AG04450 (cell line): ENCODE results near the gene RTP1. TPM values are rescaled to one million over a fixed set of nuclear protein-coding genes. Genes with fewer than 3 reads are reported as not detected.
"Not testable (repeated sequence)": the region's sequence is repeated elsewhere in the genome, so short reads cannot be mapped to it uniquely, and the experiment has no call there.

Experiments used
- CTCF ChIA-PET: fragments of 300-600, 350-600 bp; formaldehyde crosslinking; extraction: SDS; loops from one replicate; lab custom pipeline; 2022; ENCODE audit warnings: antibody characterized with exemption, inconsistent platforms; lab: Charles Lee
- POLR2A ChIA-PET: fragments of 350-600 bp; formaldehyde crosslinking; extraction: SDS; loops from one replicate; lab custom pipeline; 2021; ENCODE audit warnings: antibody characterized with exemption, inconsistent platforms; lab: Yijun Ruan, JAX
- DNase-seq: peaks from one replicate; pipeline ENCODE4 v3.0.0-alpha.2; 2011; ENCODE audit warnings: low read depth, low spot score
- H3K27ac ChIP-seq: one replicate; pipeline ENCODE4 v1.5.1; 2012; ENCODE audit warnings: low read depth, low read length, control low read depth
- H3K27me3 ChIP-seq: one replicate; pipeline ENCODE4 v1.6.0; 2012; ENCODE audit warnings: low read length; ENCODE audit not compliant: control insufficient read depth, insufficient read depth
- H3K4me3 ChIP-seq: 2 replicates; pipeline ENCODE4 v1.5.1; 2011; ENCODE audit warnings: mild to moderate bottlenecking, low read depth, low read length, control low read depth
- H3K9me3 ChIP-seq: 2 replicates; pipeline ENCODE4 v1.5.1; 2012; ENCODE audit warnings: low read length; ENCODE audit not compliant: control insufficient read depth, insufficient read depth
- CTCF ChIP-seq: IDR thresholded peaks from 2 replicates; pipeline ENCODE4 v1.5.1; 2011; ENCODE audit warnings: low read depth, low read length, control low read depth, inconsistent platforms
- polyA plus RNA-seq: library from polyadenylated mRNA; depleted of rRNA; stranded (reverse); fragments of >200 nt; gene quantifications from 2 replicates; pipeline ENCODE4 v1.2.3, GENCODE V29; 2011

The RTP1 gene
- polyA plus RNA-seq, 1 experiment: not detected

DNA sequence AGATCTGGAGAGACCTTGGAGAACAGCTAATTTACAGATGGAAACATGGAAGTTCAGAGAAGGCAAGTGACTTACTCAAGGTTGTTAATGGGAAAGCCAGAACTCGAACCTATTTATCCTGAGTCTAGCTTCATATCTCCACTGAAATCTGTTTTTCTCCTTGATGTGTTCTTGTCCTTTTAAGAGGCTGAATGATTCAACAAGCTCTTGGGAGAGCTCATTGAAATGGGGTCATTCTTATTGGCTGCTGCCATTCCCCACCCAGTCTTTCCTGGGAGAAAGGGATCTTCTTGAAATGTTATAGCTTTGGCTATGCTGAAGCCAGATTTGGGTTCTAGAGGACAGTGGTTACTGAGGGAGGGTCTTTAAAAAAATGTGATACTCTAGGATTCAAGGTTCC is 41.0 kb downstream of the RTP1 start:
- no peaks in the 10 kb centered on the region; the same call in 1 of the 2 replicates for H3K9me3 ChIP-seq
- no peak overlapping the region for H3K4me3 ChIP-seq
- H3K27ac ChIP-seq: no peak overlapping the region
- CTCF ChIA-PET: interaction anchor here (0.5 to 2.2 kb wide), 2 partner anchors 18 to 505 kb away, joined by 7 to 9 read pairs; no protein-coding TSS in a partner anchor
- POLR2A ChIA-PET: interaction anchor here (0.9 kb wide), 1 partner anchor 26 kb away, joined by 3 read pairs; no protein-coding TSS in a partner anchor
- no peak for TF ChIP-seq CTCF
- no peaks in the 10 kb centered on the region for H3K27me3 ChIP-seq
- no peak for DNase-seq

DNA sequence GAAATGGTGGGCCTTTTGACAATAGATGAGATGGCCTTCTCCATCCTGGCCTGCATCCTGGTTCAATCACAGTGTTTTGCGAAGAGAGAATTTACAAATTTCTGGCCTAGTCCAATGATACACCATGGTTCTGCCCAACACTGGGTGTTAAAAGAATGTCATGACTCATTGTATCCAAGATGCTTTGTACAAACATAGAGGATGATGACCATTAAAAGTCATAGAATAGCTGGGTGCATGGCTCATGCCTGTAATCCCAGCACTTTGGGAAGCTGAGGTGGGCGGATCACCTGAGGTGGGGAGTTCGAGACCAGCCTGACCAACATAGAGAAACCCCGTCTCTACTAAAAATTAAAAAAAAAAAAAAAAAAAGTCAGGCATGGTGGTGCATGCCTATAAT is 41.5 kb downstream of the RTP1 start:
- H3K4me3 ChIP-seq, POLR2A ChIA-PET, H3K27ac ChIP-seq, H3K27me3 ChIP-seq, H3K9me3 ChIP-seq, DNase-seq: not testable (repeated sequence)
- CTCF ChIA-PET: interaction anchor here (0.9 kb wide), 1 partner anchor 73 kb away, joined by 4 read pairs; no protein-coding TSS in a partner anchor

DNA sequence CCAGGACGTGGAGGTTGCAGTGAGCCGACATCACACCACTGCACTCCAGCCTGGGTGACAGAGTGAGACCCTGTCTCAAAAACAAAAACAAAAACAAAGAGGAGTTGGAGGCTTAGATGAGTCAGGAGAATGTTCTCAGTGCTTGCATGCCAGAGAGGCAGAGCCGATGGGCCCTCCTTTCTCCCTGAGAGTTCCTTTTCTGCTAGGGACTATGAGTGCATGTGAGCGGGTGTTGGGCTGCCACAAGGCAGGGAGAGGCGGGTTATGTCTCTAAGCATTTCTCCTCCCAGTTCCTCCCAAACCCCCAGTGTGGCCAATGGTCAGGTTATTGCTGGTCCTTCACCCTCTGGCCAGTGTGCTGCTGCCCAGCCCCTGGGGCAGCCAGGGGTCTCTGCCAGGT is 45.1 kb downstream of the RTP1 start:
- no peak for TF ChIP-seq CTCF
- no peak for DNase-seq
- ChIA-PET POLR2A (no interaction called here), CTCF (interaction anchor here (2.1 kb wide), 1 partner anchor 77 kb away, joined by 6 read pairs; no protein-coding TSS in a partner anchor)
- Histone ChIP-seq H3K9me3 (peaks cover under 1% of the 10 kb centered on the region), H3K27ac (no peak overlapping the region), H3K4me3 (no peak overlapping the region), H3K27me3 (no peaks in the 10 kb centered on the region)

- Histone ChIP-seq H3K27me3 (no peaks in the 10 kb centered on the region), H3K9me3 (peaks cover 4% of the 10 kb centered on the region), H3K27ac (peak overlapping the region; percentile 31), H3K4me3 (no peak overlapping the region)
- CTCF ChIA-PET: interaction anchor here (1.0 to 2.1 kb wide), 3 partner anchors 16 to 129 kb away, joined by 3 to 6 read pairs (median 3); no protein-coding TSS in a partner anchor
- no peak for DNase-seq
- POLR2A ChIA-PET: no interaction called here
- TF ChIP-seq CTCF: no peak
These were observed 45.6 kb downstream of the RTP1 start for GRCh38 chr3:187242900-187243299.

- Histone ChIP-seq H3K27me3 (no peaks in the 10 kb centered on the region), H3K4me3 (no peak overlapping the region), H3K9me3 (peaks cover 4% of the 10 kb centered on the region), H3K27ac (no peak overlapping the region)
- no peak for TF ChIP-seq CTCF
- CTCF ChIA-PET: interaction anchor here (0.6 to 2.1 kb wide), 5 partner anchors 15 to 436 kb away, joined by 3 to 6 read pairs (median 3); no protein-coding TSS in a partner anchor
- POLR2A ChIA-PET: no interaction called here
- no peak for DNase-seq
These were observed 46.7 kb downstream of the RTP1 start for GRCh38 chr3:187243933-187244524.
